Anterior cingulate cortex (tissue), 58 donors: ENCODE measurements around the gene DLG1.
"Not testable (repeated sequence)": the region's sequence is repeated elsewhere in the genome, so short reads cannot be mapped to it uniquely, and the experiment has no call there.

Experiments
- DNase-seq, 58 donors: peaks; one replicate each; lab custom pipeline; 2025; lab: John Stamatoyannopoulos, UW

The DLG1 gene

GRCh38 chr3:197125636-197126035, 172.8 kb downstream of the DLG1 start:
- DNase-seq: no peak

DNA sequence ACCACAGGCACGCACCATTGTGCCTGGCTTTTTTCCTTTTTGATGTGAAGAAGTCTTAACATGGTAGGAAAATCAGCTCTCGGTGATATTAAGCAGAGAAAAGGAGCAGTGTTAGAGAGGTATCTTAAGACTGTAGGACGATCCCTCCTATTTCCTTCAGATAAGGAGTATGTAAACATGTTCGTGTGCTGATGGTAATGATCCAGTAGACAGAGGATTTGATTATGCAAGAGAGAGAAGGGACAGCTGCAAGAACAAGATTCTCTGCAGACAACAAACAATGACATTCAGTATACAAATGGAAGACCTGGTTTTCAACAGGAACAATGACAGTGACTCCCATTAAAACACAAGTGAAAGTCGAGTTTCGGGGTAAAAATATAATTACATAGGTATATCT, 173.7 kb downstream of the DLG1 start:
- peak in 1 of 58 donors; percentile 27 for DNase-seq

GRCh38 chr3:197122394-197122793, 176.0 kb downstream of the DLG1 start:
- DNase-seq: no peak

DNA sequence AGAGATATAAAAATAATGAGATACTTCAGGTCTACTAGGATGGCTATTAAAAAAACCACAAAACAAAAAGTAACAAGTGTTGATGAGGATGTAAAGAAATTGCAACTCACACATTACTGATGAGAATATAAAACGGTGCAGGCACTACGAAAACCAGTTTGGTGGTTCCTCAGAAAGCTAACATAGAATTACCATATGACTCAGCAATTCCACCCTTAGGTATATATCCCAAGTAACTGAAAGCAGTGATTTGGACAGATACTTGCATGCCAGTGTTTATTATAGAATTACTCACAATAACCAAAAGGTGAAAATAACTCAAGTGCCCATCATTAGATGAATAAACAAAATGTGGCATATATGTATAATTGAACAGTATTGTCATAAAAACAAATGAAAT, 181.3 kb downstream of the DLG1 start:
- DNase-seq: no peak

DNA sequence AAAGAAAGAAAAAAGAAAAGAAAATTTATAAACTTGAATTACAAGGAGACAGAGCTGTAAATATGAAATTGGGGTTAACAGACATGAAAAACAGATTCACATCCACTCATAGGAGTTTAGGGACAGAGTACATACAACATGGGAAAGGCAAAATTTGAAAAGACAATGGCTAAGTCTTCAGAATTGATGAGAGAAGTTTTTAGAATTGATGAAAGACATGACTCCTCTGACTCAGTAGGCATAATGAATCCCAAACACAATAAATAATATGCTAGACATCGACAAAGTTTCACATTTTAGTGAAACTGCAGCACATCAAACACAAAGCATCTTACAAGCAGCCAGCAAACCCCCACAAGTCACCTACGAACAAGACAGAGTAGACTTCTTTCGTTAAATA, 184.4 kb downstream of the DLG1 start:
- no peak for DNase-seq

GRCh38 chr3:197111685-197112084, 186.7 kb downstream of the DLG1 start:
- no peak for DNase-seq

DNA sequence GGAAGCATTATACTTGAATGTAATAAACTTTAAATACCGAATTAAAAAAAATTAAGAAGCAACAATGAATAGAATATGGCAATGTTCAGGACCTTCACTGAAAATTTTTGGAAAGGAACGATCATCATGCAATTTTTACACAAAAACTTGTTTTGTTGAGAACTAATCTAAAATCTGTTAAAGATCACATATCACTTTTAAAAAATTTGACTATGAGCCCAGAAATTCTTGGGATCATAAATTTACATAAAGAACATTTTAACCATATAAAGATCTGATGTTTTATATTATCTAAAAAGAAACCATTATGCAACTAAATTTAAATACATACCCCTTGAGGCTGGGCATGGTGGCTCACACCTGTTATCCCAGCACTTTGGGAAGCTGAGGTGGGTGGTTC, 192.6 kb downstream of the DLG1 start:
- DNase-seq: peak in 1 of 58 donors; percentile 2

GRCh38 chr3:197104738-197105137, 193.7 kb downstream of the DLG1 start:
- DNase-seq: no peak

GRCh38 chr3:197103766-197104165, 194.6 kb downstream of the DLG1 start:
- no peak for DNase-seq

GRCh38 chr3:197093871-197094270, 204.5 kb downstream of the DLG1 start:
- no peak for DNase-seq

- DNase-seq: peak in 4 of 58 donors; percentile 1 to 17 (median 4)
Observed at GRCh38 chr3:197088370-197088769, 210.0 kb downstream of the DLG1 start.

GRCh38 chr3:197085137-197085536, 213.3 kb downstream of the DLG1 start:
- DNase-seq: no peak

DNA sequence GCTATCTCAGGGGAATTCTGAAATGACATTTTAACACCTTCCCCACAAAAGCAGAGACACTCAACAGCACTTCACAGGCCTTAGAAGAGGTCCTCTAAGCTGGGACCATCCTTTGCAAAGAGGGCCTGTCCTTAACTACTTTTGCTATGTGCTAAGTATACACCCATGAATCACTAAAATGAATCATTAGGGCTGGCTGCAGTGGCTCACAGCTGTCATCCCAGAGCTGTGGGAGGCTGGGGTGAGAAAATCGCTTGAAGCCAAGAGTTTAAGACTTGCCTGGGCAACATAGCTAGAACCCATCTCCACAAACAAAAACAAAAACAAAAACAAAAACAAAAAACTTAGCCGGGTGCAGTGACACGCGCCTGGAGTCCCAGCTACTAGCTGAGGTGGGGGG, 214.9 kb downstream of the DLG1 start:
- DNase-seq: peak in 15 of 58 donors; percentile 2 to 58 (median 10)

DNA sequence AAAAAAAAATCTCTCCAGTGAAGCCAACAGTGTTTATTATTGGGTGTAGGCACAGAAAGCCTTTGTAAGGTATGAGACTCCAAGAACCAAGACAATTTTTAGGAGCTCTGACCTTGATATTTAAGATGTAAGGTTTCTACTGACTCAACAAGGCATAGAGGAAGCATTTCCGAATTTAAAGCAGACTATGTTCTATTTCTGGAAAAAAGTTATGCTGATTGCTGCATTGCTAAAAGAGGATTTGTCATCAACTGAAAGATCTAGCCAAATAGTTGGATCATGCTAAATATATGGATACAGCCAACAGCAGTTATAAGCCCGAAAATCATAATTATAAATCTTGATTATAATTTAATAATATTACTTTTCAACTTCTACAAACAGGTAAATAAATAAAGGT, 215.5 kb downstream of the DLG1 start:
- peak in 1 of 58 donors; percentile 10 for DNase-seq

DNA sequence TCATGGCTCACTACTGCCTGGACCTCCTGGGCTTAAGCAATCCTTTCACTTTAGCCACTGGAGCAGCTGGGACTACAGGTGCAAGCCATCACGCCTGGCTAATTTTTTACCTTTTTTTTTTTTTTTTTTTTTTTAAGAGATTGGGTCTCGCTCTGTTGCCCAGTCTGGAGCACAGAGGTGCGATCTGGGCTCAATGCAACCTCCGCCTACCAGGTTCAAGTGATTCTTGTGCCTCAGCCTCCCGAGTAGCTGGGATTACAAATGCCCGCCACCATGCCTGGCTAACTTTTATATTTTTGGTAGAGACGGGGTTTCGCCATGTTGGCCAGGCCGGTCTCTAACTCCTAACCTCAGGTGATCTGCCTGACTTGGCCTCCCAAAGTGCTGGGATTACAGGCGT, 218.1 kb downstream of the DLG1 start:
- no peak for DNase-seq

DNA sequence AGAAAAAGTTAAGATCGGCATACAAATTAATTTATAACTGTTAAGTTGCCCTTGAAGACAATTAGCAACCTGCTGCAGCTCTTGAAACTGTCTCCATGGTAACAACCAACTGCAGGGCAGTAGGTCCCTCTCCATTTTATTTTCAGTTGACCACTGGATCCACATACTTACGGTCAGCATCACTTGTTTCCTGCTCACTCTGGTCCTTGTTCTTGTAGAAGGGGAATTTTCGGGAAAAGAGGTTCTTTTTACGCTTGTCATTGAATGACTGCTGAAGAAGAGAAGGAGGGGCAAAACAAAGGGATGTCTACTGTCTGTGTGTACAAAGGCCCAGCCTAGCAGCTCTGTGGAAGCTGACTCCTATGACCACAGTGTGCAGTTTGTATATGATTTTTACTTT, 222.0 kb downstream of the DLG1 start:
- no peak for DNase-seq

GRCh38 chr3:197068077-197068476, 230.3 kb downstream of the DLG1 start:
- no peak for DNase-seq

GRCh38 chr3:197064771-197065170, 233.6 kb downstream of the DLG1 start:
- no peak for DNase-seq

DNA sequence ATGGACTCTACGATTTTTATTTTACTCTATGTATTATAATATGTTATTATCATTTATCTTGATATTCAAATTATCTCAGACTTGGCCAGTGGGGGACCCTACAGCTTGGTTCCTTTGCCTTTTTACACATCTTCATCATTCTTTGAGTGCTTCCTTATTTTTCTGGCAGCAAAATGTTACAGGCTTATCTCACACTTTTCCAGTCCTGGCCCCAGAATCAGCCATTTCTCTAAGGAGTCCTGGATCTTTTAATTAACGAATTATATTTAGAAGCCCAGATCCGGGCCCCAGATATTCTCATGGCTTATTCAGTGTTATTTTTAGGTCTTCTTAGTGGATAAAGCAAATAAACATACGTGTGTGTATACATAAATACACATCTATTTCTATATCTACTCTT, 236.0 kb downstream of the DLG1 start:
- no peak for DNase-seq

DNA sequence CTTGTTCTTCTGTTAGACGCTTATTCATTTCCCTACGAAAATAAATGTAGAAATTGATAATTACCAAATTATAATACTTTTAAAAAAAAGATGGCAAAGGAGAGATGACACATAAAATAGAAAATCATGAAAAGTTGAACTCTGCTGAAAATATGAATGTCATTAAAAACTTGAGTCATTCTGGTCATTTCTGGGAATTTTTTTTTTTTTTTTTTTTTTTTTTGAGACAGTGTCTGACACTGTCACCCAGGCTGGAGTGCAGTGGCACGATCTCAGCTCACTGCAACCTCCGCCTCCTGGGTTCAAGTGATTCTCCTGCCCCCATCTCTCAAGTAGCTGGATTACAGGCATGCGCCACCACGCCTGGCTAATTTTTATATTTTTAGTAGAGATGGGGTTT, 246.8 kb downstream of the DLG1 start:
- DNase-seq: not testable (repeated sequence)

GRCh38 chr3:197050511-197050910, 247.9 kb downstream of the DLG1 start:
- no peak for DNase-seq

GRCh38 chr3:197042539-197042938, 255.9 kb downstream of the DLG1 start:
- DNase-seq: no peak

DNA sequence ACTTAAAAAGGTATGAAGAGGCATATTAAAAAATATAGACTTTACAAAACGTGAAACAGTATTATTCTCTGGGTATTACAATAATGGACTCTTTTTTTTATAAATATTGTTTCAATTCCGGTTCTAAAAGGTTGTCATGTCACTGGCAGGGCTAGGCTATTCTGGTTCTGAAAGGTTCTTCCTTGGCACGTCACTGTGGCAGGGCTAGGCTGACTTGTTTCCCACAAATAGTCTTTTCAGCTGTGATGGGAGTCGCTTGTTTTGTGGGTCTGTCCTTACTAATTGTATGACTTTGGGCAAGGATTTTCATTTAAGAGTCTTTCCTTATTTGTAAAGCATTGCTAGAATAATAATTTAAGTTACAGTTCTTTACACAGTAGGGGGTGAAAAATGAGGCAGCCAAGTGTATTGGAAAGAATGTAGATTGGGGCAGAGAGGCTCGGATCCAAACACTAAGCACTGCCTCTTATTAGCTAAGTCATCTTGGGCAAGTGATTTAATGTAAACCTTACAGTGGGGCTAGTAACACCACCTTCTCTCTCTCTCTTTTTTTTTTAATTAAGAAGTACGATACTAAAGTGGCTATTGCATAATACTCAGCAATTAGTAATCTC, 256.4 kb downstream of the DLG1 start:
- no peak for DNase-seq
